Gastrocnemius medialis (tissue), 4 donors: Measurements from ENCODE around the gene CREBL2. TPM values are rescaled to one million over a fixed set of nuclear protein-coding genes. Genes with fewer than 3 reads are reported as not detected.
"Not testable (repeated sequence)": the region's sequence is repeated elsewhere in the genome, so short reads cannot be mapped to it uniquely, and the experiment has no call there.

Experiments used
- ATAC-seq, 2 donors: fragments of 150-250 bp; one replicate each; pipeline ENCODE4 v1.9.1; 2016
- DNase-seq, 2 donors: peaks; one replicate each; pipeline ENCODE4 v3.0.0-alpha.2; 2019
- H3K27ac ChIP-seq, 4 donors: fragments of 200-600 bp; sonication (generic); 1 replicate in 1 of 4; 2 replicates in 3 of 4; pipeline ENCODE4 v1.5.1; 2016 to 2018; ENCODE audit warnings: mild to moderate bottlenecking in 2 of 4, moderate library complexity in 1 of 4
- H3K27me3 ChIP-seq, 3 donors: fragments of 200-600 bp; sonication (generic) in 2 of 3; 1 replicate in 1 of 3; 2 replicates in 2 of 3; pipeline versions ENCODE4 v1.5.1 to v1.6.0; 2016 to 2019; ENCODE audit warnings: mild to moderate bottlenecking in 1 of 3, moderate library complexity in 1 of 3
- H3K36me3 ChIP-seq, 2 donors: fragments of 200-600 bp; sonication (generic) in 1 of 2; one replicate each; pipeline ENCODE4 v1.5.1; 2017 to 2018
- H3K4me1 ChIP-seq, 2 donors: fragments of 200-600 bp; sonication (generic) in 1 of 2; one replicate each; pipeline ENCODE4 v1.5.1; 2016 to 2017; ENCODE audit warnings: mild to moderate bottlenecking in 2 of 2
- H3K4me3 ChIP-seq, 4 donors: fragments of 200-600 bp; sonication (generic) in 3 of 4; 1 replicate in 1 of 4; 2 replicates in 3 of 4; pipeline ENCODE4 v1.5.1; 2016 to 2019; ENCODE audit warnings: mild to moderate bottlenecking in 2 of 4
- H3K9me3 ChIP-seq, 3 donors: fragments of 200-600 bp; sonication (generic) in 2 of 3; 1 replicate in 1 of 3; 2 replicates in 2 of 3; pipeline ENCODE4 v1.5.1; 2016 to 2019
- CTCF ChIP-seq, 5 experiments: fragments of 450-650 bp in 3 of 5; fragments of 200-600 bp in 2 of 5; sonication (generic) in 2 of 5; IDR thresholded peaks in 4 of 5; conservative IDR thresholded peaks in 1 of 5; 1 replicate in 4 of 5; 2 replicates in 1 of 5; pipeline ENCODE4 v1.5.1; 2016 to 2019; ENCODE audit warnings: antibody characterized with exemption in 5 of 5, mild to moderate bottlenecking in 3 of 5, moderate library complexity in 3 of 5
- POLR2A ChIP-seq, 2 donors: fragments of 450-650 bp; IDR thresholded peaks; one replicate each; pipeline ENCODE4 v1.6.1; 2017; ENCODE audit warnings: antibody characterized with exemption in 2 of 2, mild to moderate bottlenecking in 2 of 2, moderate library complexity in 2 of 2
- in situ Hi-C, 4 donors: fragments of 200-750 bp; cut with MboI; loops; one replicate each; pipeline versions ENCODE4 v1.15.0 to v1.8.0; 2017; ENCODE audit warnings: low sequenced_read_pairs in 4 of 4
- intact Hi-C: fragments of 100-400 bp; cut with DNase I; formaldehyde crosslinking; loops from one replicate; pipeline ENCODE4 v1.15.1; 2023; ENCODE audit warnings: low total_unique reads
- total RNA-seq, 4 donors: library from RNA; depleted of rRNA; stranded (reverse); fragments of >200 nt; gene quantifications; one replicate each; pipeline versions ENCODE4 v1.1.0 to v1.2.3, GENCODE V29; 2016

Gene CREBL2
- total RNA-seq, 4 donors from 2014 or later = 6.3 to 13.6 (median 10.3) TPM

DNA sequence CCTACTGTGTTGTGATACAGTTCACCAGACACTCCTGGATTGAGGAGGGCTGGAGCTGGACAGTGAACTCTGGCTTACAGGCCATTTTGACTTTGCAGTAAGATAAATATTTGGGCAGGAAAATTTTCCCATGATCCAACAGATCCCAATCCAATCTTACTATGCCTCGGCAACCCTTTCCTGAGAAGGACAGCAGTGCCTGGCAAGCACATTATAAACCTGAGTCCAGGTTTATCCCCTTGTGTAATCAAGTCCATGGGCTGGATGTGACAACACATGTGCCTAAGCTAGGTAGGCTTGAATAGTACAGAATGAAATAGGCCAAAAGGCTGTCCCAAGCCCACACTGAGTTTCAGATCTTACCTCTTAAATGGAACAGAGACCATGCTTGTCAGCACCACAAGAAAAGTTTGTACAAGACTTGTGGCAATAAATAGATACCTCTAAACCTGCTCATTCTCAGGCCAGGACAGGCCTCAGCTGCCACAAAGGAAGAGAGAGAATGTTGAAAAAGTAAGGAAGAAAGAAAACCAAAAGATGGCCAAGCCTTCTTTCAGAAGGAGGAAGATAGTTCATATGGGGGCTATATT is 34.9 kb downstream of the CREBL2 start:
- H3K4me3 ChIP-seq = no peak overlapping the region
- H3K36me3 ChIP-seq = peaks cover 0 to 22% of the 10 kb centered on the region in 2 donors
- no peak for ATAC-seq

GRCh38 chr12:12648284-12648683 is 36.6 kb downstream of the CREBL2 start:
- Histone ChIP-seq H3K4me3 (no peak overlapping the region), H3K27ac (no peak overlapping the region), H3K4me1 (no peaks in the 10 kb centered on the region), H3K36me3 (peaks cover 0 to 5% of the 10 kb centered on the region in 2 donors), H3K27me3 (no peaks in the 10 kb centered on the region), H3K9me3 (peaks cover 0 to 11% (median 8%) of the 10 kb centered on the region in 3 donors)
- intact Hi-C loops (loop anchor here (5.0 kb wide), 1 partner anchor 54 kb away; no protein-coding TSS in a partner anchor), in situ Hi-C loops (no loop called here)
- ATAC-seq (no peak), DNase-seq (no peak)
- TF ChIP-seq CTCF (IDR thresholded peaks at IDR 0.05 in 4 of 5, conservative IDR thresholded peaks at IDR 0.05 in 1 of 5) (no peak), POLR2A (IDR thresholded peaks at IDR 0.05) (no peak)

More for the DNA sequence above, 34.9 kb downstream of the CREBL2 start:
- H3K27ac ChIP-seq = no peak overlapping the region
- DNase-seq = no peak
- H3K27me3 ChIP-seq = no peaks in the 10 kb centered on the region
- peaks cover 0 to 11% (median 8%) of the 10 kb centered on the region in 3 donors for H3K9me3 ChIP-seq
- intact Hi-C loops = loop anchor here (5.0 kb wide), 1 partner anchor 56 kb away; no protein-coding TSS in a partner anchor
- H3K4me1 ChIP-seq = no peaks in the 10 kb centered on the region
- no peak for TF ChIP-seq POLR2A (IDR thresholded peaks at IDR 0.05)
- no peak for TF ChIP-seq CTCF (IDR thresholded peaks at IDR 0.05 in 4 of 5, conservative IDR thresholded peaks at IDR 0.05 in 1 of 5)
- in situ Hi-C loops = no loop called here

- H3K4me3 ChIP-seq = no peak overlapping the region
- H3K27me3 ChIP-seq = no peaks in the 10 kb centered on the region
- in situ Hi-C loops = no loop called here
- DNase-seq (no peak), ATAC-seq (no peak)
- no peak overlapping the region for H3K27ac ChIP-seq
- no peak for TF ChIP-seq POLR2A (IDR thresholded peaks at IDR 0.05)
- no peak for TF ChIP-seq CTCF (IDR thresholded peaks at IDR 0.05 in 4 of 5, conservative IDR thresholded peaks at IDR 0.05 in 1 of 5)
- H3K4me1 ChIP-seq = no peaks in the 10 kb centered on the region
- intact Hi-C loops = loop anchor here (5.0 kb wide), 1 partner anchor 53 kb away; no protein-coding TSS in a partner anchor
- H3K9me3 ChIP-seq = peaks cover 0 to 11% (median 8%) of the 10 kb centered on the region in 3 donors
- H3K36me3 ChIP-seq = no peaks in the 10 kb centered on the region
Observed at GRCh38 chr12:12648951-12649650, 37.4 kb downstream of the CREBL2 start.

DNA sequence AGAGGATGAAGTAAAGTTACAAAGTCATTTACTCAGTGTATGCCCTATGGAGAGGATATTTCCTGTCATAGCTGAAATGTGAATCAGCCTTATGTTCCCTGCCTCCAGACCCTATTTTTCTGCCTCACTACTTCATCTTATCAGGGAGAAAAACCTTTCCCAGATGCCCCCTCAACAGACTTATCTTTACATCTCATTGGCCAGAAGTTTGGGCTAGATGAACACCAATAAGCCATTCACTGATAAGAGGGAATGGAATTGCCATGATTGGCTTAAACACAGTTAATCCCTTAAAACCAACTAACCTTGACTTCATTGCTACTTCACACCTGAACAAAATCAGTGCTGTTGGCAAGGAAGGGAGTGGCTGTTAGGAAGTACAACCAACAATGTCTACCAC is 40.1 kb downstream of the CREBL2 start:
- DNase-seq (no peak), ATAC-seq (no peak)
- in situ Hi-C loops (no loop called here), intact Hi-C loops (no loop called here)
- Histone ChIP-seq H3K9me3 (peaks cover 0 to 11% (median 8%) of the 10 kb centered on the region in 3 donors), H3K27ac (no peak overlapping the region), H3K4me1 (no peaks in the 10 kb centered on the region), H3K4me3 (no peak overlapping the region), H3K36me3 (no peaks in the 10 kb centered on the region), H3K27me3 (no peaks in the 10 kb centered on the region)
- TF ChIP-seq POLR2A (IDR thresholded peaks at IDR 0.05) (no peak), CTCF (IDR thresholded peaks at IDR 0.05 in 4 of 5, conservative IDR thresholded peaks at IDR 0.05 in 1 of 5) (no peak)

DNA sequence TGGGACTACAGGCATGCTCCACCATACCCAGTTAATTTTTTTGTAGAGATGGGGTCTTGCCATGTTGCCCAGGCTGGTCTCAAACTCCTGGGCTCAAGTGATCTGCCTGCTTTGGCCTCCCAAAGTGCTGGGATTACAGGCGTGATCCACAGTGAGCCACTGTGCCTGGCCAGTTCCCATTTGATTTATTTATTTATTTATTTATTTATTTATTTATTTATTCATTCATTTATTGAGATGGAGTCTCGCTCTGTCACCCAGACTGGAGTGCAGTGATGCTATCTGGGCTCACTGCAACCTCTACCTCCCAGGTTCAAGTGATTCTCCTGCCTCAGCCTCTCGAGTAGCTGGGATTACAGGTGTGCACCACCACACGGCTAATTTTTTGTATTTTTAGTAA is 41.0 kb downstream of the CREBL2 start:
- H3K4me1 ChIP-seq, H3K27me3 ChIP-seq, intact Hi-C loops, H3K36me3 ChIP-seq, in situ Hi-C loops, DNase-seq, H3K27ac ChIP-seq, ATAC-seq, H3K4me3 ChIP-seq: not testable (repeated sequence)
- H3K9me3 ChIP-seq = peaks cover 0 to 11% (median 8%) of the 10 kb centered on the region in 3 donors
